PC-3 (cell line): ENCODE measurements around the gene LPCAT2. TPM values are rescaled to one million over a fixed set of nuclear protein-coding genes. Genes with fewer than 3 reads are reported as not detected.

Source experiments
- ATAC-seq: fragments of 200-7000 bp; cut with Tn5 transposase; 2 replicates; pipeline ENCODE4 v1.9.1; 2020; ENCODE audit warnings: mild to moderate bottlenecking, moderate library complexity
- BruUV-seq: library from RNA; stranded (reverse); fragments of 400-500 nt; replicated peaks from 2 replicates; lab custom pipeline; 2021; lab: Mats Ljungman, UMichigan
- CTCF ChIA-PET: fragments of 300-600 bp; sonication (Branson Sonifier 250); formaldehyde crosslinking; loops from one replicate; lab custom pipeline; 2022; ENCODE audit warnings: antibody characterized with exemption; lab: Charles Lee
- POLR2A ChIA-PET: fragments of 300-600 bp; sonication (Branson Sonifier 250); formaldehyde crosslinking; loops from one replicate; lab custom pipeline; 2022; ENCODE audit warnings: antibody characterized with exemption; ENCODE audit not compliant: unreplicated experiment; lab: Charles Lee
- DNase-seq: peaks from one replicate; pipeline ENCODE4 v3.0.0-alpha.2; 2015
- H2AFZ ChIP-seq: fragments of 300-600 bp; sonication (generic); 2 replicates; pipeline ENCODE4 v1.6.0; 2016; ENCODE audit warnings: antibody characterized with exemption, low read length
- H3F3A ChIP-seq: fragments of 300-600 bp; sonication (generic); one replicate; pipeline ENCODE4 v1.6.0; 2017; ENCODE audit warnings: antibody characterized with exemption, low read length, control low read depth, mild to moderate bottlenecking; ENCODE audit not compliant: unreplicated experiment
- H3K27ac ChIP-seq: fragments of 300-600 bp; sonication (generic); 2 replicates; pipeline ENCODE4 v1.5.1; 2016; ENCODE audit warnings: mild to moderate bottlenecking, low read length
- H3K27me3 ChIP-seq: fragments of 300-600 bp; sonication (generic); 2 replicates; pipeline ENCODE4 v1.6.1; 2016; ENCODE audit warnings: low read length, mixed read lengths
- H3K36me3 ChIP-seq: fragments of 300-600 bp; sonication (generic); 2 replicates; pipeline ENCODE4 v1.6.1; 2016; ENCODE audit warnings: low read depth, mixed run types, low read length, mixed read lengths
- H3K4me1 ChIP-seq: fragments of 300-600 bp; sonication (generic); 2 replicates; pipeline ENCODE4 v1.5.1; 2016; ENCODE audit warnings: low read length; ENCODE audit not compliant: insufficient read depth
- H3K4me2 ChIP-seq: fragments of 300-600 bp; sonication (generic); 2 replicates; pipeline ENCODE4 v1.6.0; 2016; ENCODE audit warnings: low read length
- H3K4me3 ChIP-seq: fragments of 300-600 bp; sonication (generic); 2 replicates; pipeline ENCODE4 v1.5.1; 2016; ENCODE audit warnings: mild to moderate bottlenecking, low read length, mixed read lengths
- H3K79me2 ChIP-seq: fragments of 300-600 bp; sonication (generic); 2 replicates; pipeline ENCODE4 v1.6.1; 2017; ENCODE audit warnings: low read length, mixed read lengths
- H3K9ac ChIP-seq: fragments of 300-600 bp; sonication (generic); 2 replicates; pipeline ENCODE4 v1.6.0; 2016; ENCODE audit warnings: mild to moderate bottlenecking, low read length
- H3K9me2 ChIP-seq: fragments of 300-600 bp; sonication (generic); replicated peaks from 2 replicates; pipeline ENCODE4 v1.6.1; 2016; ENCODE audit warnings: mixed run types, low read length, mixed read lengths
- H3K9me3 ChIP-seq: fragments of 300-600 bp; sonication (generic); 2 replicates; pipeline ENCODE4 v1.6.1; 2016; ENCODE audit warnings: low read length, mixed read lengths
- H4K20me1 ChIP-seq: fragments of 300-600 bp; sonication (generic); 2 replicates; pipeline ENCODE4 v1.6.1; 2016; ENCODE audit warnings: low read length, mixed read lengths
- EZH2 ChIP-seq: fragments of 300-600 bp; sonication (generic); IDR thresholded peaks from one replicate; pipeline ENCODE4 v1.6.1; 2017; ENCODE audit warnings: antibody characterized with exemption, mild to moderate bottlenecking, low read length; ENCODE audit not compliant: unreplicated experiment
- EZH2phosphoT487 ChIP-seq: fragments of 300-600 bp; sonication (generic); IDR thresholded peaks from 2 replicates; pipeline ENCODE4 v1.6.1; 2018; ENCODE audit warnings: mild to moderate bottlenecking, antibody characterized with exemption, low read length, borderline replicate concordance
- intact Hi-C: fragments of 100-400 bp; cut with micrococcal nuclease; formaldehyde crosslinking; loops from 2 replicates; pipeline ENCODE4 v1.9.0; 2023
- total RNA-seq: library from RNA; depleted of rRNA; stranded (reverse); fragments of >200 nt; gene quantifications from 2 replicates; pipeline ENCODE4 v1.2.3, GENCODE V29; 2014
- TF ChIP-seq, protein P1 (sequence below): fragments of 300-600 bp; sonication (generic); conservative IDR thresholded peaks from 2 replicates; pipeline ENCODE4 v1.5.1; 2017; ENCODE audit warnings: antibody characterized with exemption, low read depth, mild to moderate bottlenecking, low read length

The LPCAT2 gene
- total RNA-seq, 1 experiment from 2014 or later, result 8.0 TPM

DNA sequence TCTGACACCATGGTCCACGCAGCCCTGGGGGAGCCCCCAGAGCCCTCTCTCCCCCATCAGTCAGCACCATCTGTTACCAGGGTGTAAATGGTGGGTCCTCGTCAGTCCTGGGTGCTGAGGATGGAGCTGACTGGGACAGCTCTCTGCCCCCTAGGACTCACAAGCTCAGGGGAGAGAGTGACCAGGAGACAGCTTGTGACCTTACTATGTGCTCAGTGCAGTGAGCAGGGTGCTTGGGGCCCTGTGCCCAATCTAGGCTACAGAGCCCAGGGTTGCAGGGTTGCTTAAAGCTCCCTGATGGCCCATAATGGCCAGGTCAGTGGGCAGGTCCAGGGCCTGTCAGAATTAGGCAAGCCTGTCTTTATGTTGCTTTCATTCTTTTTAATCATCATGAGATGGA is 18.6 kb upstream of the LPCAT2 start:
- Histone ChIP-seq H3K4me2 (no peak overlapping the region), H3F3A (no peaks in the 10 kb centered on the region), H3K9me2 (no peaks in the 10 kb centered on the region), H3K79me2 (no peaks in the 10 kb centered on the region), H3K9me3 (no peaks in the 10 kb centered on the region), H3K4me3 (no peak overlapping the region), H4K20me1 (no peaks in the 10 kb centered on the region), H3K27me3 (no peaks in the 10 kb centered on the region), H3K27ac (no peak overlapping the region), H3K36me3 (no peaks in the 10 kb centered on the region), H3K4me1 (no peaks in the 10 kb centered on the region), H2AFZ (no peak overlapping the region), H3K9ac (no peak overlapping the region)
- intact Hi-C loops, result no loop called here
- POLR2A ChIA-PET, result no interaction called here
- CTCF ChIA-PET, result no interaction called here
- ATAC-seq, result no peak
- BruUV-seq, result no TSS peak
- DNase-seq, result no peak
- TF ChIP-seq EZH2phosphoT487, result no peak
- TF ChIP-seq, protein P1, sequence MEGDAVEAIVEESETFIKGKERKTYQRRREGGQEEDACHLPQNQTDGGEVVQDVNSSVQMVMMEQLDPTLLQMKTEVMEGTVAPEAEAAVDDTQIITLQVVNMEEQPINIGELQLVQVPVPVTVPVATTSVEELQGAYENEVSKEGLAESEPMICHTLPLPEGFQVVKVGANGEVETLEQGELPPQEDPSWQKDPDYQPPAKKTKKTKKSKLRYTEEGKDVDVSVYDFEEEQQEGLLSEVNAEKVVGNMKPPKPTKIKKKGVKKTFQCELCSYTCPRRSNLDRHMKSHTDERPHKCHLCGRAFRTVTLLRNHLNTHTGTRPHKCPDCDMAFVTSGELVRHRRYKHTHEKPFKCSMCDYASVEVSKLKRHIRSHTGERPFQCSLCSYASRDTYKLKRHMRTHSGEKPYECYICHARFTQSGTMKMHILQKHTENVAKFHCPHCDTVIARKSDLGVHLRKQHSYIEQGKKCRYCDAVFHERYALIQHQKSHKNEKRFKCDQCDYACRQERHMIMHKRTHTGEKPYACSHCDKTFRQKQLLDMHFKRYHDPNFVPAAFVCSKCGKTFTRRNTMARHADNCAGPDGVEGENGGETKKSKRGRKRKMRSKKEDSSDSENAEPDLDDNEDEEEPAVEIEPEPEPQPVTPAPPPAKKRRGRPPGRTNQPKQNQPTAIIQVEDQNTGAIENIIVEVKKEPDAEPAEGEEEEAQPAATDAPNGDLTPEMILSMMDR, result no peak
- no peak for TF ChIP-seq EZH2

DNA sequence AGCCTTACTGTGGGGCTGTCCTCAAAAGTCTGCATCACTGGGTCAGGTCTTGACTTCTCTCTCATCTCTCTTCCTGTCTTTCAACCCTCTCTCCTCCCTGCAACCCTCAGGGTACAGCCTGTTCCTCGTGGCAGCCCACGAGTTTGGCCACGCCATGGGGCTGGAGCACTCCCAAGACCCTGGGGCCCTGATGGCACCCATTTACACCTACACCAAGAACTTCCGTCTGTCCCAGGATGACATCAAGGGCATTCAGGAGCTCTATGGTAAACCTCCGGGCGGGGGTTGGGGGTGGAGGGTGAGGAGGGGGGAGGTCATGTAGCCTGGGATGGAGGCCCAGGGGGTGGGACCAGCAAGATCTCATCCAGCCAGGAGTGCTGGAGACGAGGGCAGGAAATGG is 17.2 kb upstream of the LPCAT2 start:
- ChIA-PET CTCF (no interaction called here), POLR2A (no interaction called here)
- Histone ChIP-seq H3K9ac (no peak overlapping the region), H3K9me2 (no peaks in the 10 kb centered on the region), H3K4me1 (no peaks in the 10 kb centered on the region), H3K36me3 (no peaks in the 10 kb centered on the region), H3K4me2 (no peak overlapping the region), H3K9me3 (no peaks in the 10 kb centered on the region), H3K79me2 (no peaks in the 10 kb centered on the region), H2AFZ (no peak overlapping the region), H4K20me1 (no peaks in the 10 kb centered on the region), H3K27ac (no peak overlapping the region), H3F3A (no peaks in the 10 kb centered on the region), H3K4me3 (no peak overlapping the region), H3K27me3 (no peaks in the 10 kb centered on the region)
- no peak for ATAC-seq
- DNase-seq, result no peak
- TF ChIP-seq, protein P1, result no peak
- TF ChIP-seq EZH2 (no peak), EZH2phosphoT487 (no peak)
- no TSS peak for BruUV-seq
- intact Hi-C loops, result no loop called here

DNA sequence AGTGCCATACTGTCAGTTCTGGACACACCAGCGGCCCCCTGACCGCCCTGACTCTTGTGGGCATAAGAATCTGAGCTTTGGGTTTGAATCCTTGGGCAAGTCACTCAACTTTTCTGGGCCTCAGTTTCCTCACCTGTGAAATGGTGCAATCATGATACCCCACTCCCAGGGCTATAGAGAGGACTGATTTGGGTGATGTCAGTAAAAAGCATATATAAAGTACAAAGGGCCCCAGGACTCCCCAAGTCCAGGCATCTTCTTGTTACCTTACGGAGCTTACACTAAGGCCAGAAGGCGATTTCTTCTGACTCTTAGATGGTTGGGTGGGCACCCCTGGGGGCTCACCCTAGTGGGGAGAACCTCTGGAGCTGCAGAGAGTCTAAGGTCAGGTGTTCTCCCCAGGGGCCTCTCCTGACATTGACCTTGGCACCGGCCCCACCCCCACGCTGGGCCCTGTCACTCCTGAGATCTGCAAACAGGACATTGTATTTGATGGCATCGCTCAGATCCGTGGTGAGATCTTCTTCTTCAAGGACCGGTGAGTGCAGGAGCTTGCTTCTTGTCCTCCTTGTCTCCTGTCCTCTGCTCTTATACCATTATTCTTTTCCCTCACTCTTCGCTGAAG is 16.0 kb upstream of the LPCAT2 start:
- Histone ChIP-seq H3K36me3 (no peaks in the 10 kb centered on the region), H3K27me3 (no peaks in the 10 kb centered on the region), H3K9ac (no peak overlapping the region), H3K9me2 (no peaks in the 10 kb centered on the region), H3F3A (no peaks in the 10 kb centered on the region), H3K27ac (no peak overlapping the region), H3K79me2 (no peaks in the 10 kb centered on the region), H2AFZ (no peak overlapping the region), H3K4me3 (no peak overlapping the region), H3K4me2 (no peak overlapping the region), H3K4me1 (no peaks in the 10 kb centered on the region), H4K20me1 (no peaks in the 10 kb centered on the region), H3K9me3 (no peaks in the 10 kb centered on the region)
- intact Hi-C loops, result no loop called here
- POLR2A ChIA-PET, result no interaction called here
- no peak for ATAC-seq
- TF ChIP-seq EZH2 (no peak), EZH2phosphoT487 (no peak)
- TF ChIP-seq, protein P1, result no peak
- no peak for DNase-seq
- CTCF ChIA-PET, result no interaction called here
- no TSS peak for BruUV-seq
